Measurements from ENCODE around the gene METTL15.
A peak's percentile ranks its signal among the peaks of the same experiment; 100 is the strongest.
"Not testable (repeated sequence)": the region's sequence is repeated elsewhere in the genome, so short reads cannot be mapped to it uniquely, and the experiment has no call there.

The METTL15 gene

GRCh38 chr11:28296426-28296825 lies 188.2 kb downstream of the METTL15 start:
- no peak for DNase-seq (ENCODE audit: low spot score)

GRCh38 chr11:28298209-28298608 lies 190.0 kb downstream of the METTL15 start:
- DNase-seq (ENCODE audit: low spot score), result no peak

DNA sequence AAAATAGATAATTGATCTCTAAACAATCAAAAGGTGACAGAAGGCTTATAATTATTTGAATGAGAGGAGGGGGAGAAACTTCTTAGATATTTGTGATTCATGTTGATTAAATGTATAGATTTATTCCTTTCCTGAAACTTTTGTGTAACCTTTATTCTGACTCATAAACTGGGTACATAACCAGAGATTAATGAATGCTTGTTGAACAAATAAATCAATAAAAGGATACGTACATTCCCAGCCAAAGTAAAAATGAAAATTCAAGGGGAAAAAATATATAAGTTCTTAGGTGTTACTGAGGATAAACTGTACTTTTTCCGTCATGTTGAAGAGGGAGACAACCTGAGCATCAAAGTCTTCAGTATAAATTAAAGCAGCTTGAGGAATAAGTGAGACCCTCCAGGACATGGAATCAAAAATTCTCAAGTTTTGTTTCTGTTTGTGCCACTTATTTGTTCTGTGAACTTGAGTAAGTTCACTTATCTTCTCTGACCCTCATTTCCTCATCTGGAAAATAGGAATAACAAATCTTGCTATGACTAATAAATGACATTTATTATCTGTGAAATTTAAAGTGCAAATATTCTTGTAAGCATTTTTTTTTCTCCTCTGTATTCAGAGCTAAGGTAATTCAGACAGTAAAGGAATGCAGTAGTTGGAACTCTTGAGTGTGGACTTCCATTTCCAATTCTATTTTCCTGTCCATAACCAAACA lies 195.4 kb downstream of the METTL15 start:
- no peak for DNase-seq (ENCODE audit: low spot score)

GRCh38 chr11:28315440-28315839 lies 207.3 kb downstream of the METTL15 start:
- DNase-seq (ENCODE audit: low spot score), result no peak

DNA sequence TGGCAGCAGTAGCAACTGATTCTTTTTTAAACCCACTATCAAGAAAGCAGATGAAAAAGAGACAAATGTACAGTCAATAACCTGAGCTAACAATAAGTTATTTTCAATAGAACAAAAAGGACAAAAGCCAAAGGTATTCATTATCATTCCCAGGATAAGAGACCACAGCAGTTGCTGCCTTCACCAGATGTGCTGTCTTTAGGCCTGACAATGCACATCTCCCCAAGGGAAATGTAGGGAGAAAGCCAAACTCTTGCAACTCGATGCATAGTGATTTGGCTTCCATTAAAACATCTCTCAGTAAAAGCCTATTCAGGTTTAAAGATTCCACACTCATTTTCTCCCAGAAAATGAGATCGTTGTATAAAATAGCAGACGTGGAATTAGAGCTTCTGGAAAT lies 210.7 kb downstream of the METTL15 start:
- DNase-seq (ENCODE audit: low spot score), result no peak

DNA sequence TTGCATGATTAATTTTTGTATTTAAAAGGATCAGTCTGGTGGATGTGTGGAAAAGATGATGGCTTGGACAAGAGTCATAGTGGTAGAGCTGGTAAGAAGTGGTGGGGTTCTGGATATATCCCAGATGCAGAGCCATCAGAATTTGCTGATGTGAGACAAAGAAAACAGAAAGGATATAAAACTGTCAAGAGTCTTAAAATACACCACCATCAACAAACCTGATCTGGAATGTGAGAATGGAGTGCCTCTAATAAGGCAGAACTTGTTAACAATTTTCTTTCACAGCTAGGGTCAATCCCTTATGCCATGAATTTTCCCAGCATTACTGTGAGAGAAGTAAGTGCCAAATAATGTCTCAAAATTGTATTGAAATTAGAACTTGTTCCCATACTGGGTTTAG lies 215.4 kb downstream of the METTL15 start:
- no peak for DNase-seq (ENCODE audit: low spot score)

- DNase-seq (ENCODE audit: low spot score), result not testable (repeated sequence)
Observed at GRCh38 chr11:28332393-28332792, 224.2 kb downstream of the METTL15 start.

DNA sequence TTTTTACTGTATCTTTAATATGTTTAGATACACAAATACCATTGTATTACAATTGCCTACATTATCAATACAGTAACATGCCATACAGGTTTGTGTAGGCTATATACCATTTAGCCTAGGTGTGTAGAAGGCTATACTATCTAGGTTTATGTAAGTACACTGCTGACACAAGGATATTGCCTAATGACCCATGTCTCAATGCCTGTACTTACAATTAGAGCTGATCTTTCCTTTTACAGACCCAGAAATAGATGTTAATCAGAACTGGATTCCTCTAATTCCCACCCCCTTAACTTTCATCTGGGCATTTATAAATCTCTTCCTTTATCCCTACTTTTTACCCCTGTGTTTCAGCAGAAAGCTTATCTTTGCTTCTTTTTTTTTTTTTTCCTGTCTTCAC lies 229.5 kb downstream of the METTL15 start:
- no peak for DNase-seq (ENCODE audit: low spot score)

DNA sequence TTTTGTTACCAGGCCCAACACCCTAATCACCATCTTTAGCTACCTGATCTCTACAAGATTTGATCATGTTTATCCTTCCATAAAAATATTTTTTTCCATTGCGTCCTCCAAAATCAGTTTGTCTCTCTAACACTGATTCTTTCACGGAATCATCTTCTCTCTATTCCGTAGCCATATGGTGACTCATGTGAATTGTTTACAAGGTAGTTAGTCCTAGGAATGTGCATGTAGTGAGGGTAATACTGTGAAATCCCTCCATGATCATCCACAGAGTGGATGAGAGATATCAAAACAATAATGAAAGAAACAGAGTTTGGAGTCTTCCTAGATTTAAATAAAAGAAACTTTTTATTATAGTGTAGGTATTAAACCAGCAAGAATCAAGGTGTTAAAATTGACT lies 230.2 kb downstream of the METTL15 start:
- no peak for DNase-seq (ENCODE audit: low spot score)

GRCh38 chr11:28339488-28339887 lies 231.3 kb downstream of the METTL15 start:
- no peak for DNase-seq (ENCODE audit: low spot score)

- DNase-seq (ENCODE audit: low spot score), result no peak
Observed at GRCh38 chr11:28342716-28343115, 234.5 kb downstream of the METTL15 start.

DNA sequence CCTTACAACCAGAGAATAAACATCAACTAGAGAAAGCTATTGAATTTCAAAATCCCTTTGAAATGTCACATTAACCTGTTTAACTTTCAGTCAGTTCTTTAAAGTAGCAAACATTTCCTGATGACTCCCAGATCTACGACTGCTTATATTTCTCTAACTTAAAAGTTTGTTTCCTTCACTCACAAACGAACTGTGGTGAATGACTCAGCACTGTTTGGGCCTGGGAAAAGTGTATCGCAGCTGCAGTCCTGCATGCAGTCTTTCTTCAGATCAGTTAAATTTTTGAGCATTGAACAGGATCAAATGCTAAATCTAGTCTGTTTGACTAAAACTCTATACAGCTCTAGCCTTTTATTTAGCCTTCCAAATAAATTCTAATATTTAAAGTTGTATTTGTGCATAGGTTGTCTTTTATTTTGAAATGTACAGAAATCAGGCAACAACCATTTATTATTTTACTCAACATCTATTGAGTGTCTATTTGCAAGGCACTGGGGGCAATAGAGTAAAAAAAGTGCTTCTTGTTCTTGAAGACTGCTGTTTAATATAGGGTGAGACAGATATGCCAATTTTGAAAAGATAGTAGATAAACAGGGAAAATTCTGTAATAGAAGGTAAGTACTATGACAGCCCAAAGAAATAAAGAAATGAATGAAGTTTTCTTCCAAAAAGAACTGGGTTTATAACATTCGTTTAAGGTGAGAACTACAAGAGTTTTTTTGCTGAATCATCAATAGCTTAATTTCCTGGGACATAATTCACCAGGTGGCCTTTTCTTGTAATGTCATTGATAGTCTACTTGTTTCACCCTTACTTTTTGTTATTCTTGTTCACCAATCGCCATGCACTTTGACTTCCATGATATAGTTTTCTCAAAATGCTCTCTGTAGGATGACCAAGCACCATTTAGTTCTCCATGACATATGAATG lies 235.4 kb downstream of the METTL15 start:
- DNase-seq (ENCODE audit: low spot score), result peak; percentile 41

DNA sequence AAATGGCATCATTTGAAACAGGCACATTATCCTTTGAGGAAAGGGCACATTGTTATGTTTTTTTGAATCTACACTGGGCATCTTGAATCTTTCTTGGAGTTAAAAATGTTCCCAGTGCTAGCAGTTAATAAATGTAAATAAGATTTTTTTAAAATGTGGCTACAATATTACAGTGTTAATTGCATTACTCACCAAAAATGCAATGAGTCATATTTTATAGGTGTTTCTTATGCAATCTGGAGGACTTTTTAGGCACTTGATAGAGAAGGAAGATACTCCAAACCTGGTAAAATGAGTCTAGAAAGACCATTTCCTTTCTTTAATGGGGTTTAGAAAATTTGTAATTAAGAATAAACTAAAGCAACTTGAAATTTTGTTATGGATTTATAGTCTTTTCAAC lies 238.0 kb downstream of the METTL15 start:
- DNase-seq (ENCODE audit: low spot score), result no peak

GRCh38 chr11:28346721-28347120 lies 238.5 kb downstream of the METTL15 start:
- DNase-seq (ENCODE audit: low spot score), result no peak

DNA sequence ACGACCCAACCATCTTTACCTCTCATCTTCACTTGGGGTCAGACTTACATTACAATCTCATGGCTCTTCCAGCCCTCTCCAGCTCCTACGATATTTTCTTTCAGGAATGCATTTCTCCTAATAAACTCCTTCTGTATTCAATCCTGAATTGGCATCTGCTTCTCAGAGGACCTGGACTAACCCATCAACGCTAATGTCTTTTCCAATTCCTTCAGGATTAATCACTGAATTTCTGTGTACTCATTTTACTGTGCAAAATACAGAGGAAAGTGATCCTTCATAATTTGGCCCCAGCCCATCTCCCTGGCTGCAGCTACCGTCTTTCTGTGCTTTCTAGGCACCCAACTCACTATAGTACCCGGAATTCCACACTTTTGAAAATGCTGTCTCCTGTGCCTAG lies 239.2 kb downstream of the METTL15 start:
- no peak for DNase-seq (ENCODE audit: low spot score)

DNA sequence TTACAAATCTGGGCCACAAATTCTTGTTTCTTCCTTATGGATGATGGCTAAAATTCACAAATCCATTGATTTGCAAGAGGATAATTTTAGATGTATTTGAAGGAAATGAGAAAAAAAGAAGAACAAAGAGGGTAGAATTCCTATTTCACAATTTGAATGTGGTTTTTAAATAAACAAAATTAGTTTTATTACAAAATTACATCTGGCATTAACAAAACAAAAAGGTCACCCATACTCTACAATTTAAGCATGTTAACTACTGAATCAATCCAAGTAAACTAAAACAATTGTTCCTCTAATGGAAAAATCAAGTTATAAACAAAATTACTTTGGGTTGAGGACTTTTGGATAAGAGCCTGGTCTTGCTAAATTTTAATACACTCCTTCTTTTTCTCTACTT lies 242.0 kb downstream of the METTL15 start:
- no peak for DNase-seq (ENCODE audit: low spot score)

DNA sequence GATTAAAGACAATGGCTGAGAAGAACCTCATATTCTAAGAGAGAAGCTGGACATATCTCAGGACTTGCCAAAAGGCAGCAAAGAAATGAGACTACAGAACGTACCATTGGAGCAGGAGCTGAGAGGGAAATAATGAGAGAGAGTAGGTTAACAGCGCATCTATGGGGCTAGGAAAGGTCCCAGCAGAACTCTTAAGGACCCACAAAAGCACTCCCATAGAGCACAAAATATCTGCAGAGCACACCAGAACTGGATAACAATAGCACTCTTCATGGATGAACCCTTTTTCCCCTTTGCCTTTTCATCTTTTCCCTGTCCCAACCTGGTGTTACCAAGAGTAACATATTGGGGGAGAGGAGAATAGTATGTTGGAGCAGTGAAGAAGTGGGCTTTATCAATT lies 245.8 kb downstream of the METTL15 start:
- DNase-seq (ENCODE audit: low spot score), result no peak

- DNase-seq (ENCODE audit: low spot score), result peak; percentile 46
Observed at GRCh38 chr11:28366549-28367346, 258.6 kb downstream of the METTL15 start.

DNA sequence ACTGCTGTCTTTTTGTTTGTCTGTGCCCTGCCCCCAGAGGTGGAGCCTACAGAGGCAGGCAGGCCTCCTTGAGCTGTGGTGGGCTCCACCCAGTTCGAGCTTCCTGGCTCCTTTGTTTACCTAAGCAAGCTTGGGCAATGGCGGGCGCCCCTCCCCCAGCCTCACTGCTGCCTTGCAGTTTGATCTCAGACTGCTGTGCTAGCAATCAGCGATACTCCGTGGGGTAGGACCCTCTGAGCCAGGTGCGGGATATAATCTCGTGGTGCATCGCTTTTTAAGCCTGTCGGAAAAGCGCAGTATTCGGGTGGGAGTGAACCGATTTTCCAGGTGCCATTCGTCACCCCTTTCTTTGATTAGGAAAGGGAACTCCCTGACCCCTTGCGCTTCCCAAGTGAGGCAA lies 269.9 kb downstream of the METTL15 start:
- DNase-seq (ENCODE audit: low spot score), result not testable (repeated sequence)

Data from hepatic stellate cell (primary cell).